Psoas muscle (tissue), 8 donors: ENCODE measurements around the gene RRP15. TPM values are rescaled to one million over a fixed set of nuclear protein-coding genes. Genes with fewer than 3 reads are reported as not detected.
A peak's percentile ranks its signal among the peaks of the same experiment; 100 is the strongest.

ENCODE experiments used
- ATAC-seq, 4 donors: fragments of 200-7000 bp; cut with Tn5 transposase; one replicate each; pipeline ENCODE4 v1.9.1; 2020; ENCODE audit warnings: moderate library complexity in 3 of 4, mild to moderate bottlenecking in 2 of 4
- DNase-seq, 2 donors: peaks; one replicate each; pipeline ENCODE4 v3.0.0-alpha.2; 2020
- H3K27ac ChIP-seq: fragments of 200-600 bp; one replicate; pipeline ENCODE4 v1.8.0; 2022
- H3K27me3 ChIP-seq, 3 donors: fragments of 200-600 bp in 1 of 3; one replicate each; pipeline versions ENCODE4 v1.6.1 to v1.8.0; 2013 to 2022; ENCODE audit warnings: low read length in 2 of 3, mild to moderate bottlenecking in 2 of 3, moderate library complexity in 1 of 3; ENCODE audit not compliant: insufficient read depth in 3 of 3
- H3K36me3 ChIP-seq, 2 donors: fragments of 200-600 bp in 1 of 2; one replicate each; pipeline versions ENCODE4 v1.6.1 to v1.8.0; 2013 to 2022; ENCODE audit warnings: low read depth in 1 of 2, mild to moderate bottlenecking in 1 of 2, moderate library complexity in 1 of 2; ENCODE audit not compliant: insufficient read depth in 1 of 2
- H3K4me1 ChIP-seq: fragments of 200-600 bp; one replicate; pipeline ENCODE4 v1.8.0; 2022
- H3K4me3 ChIP-seq: fragments of 200-600 bp; one replicate; pipeline ENCODE4 v1.8.0; 2022; ENCODE audit warnings: mild to moderate bottlenecking
- H3K9me3 ChIP-seq: fragments of 200-600 bp; one replicate; pipeline ENCODE4 v1.8.0; 2022
- CTCF ChIP-seq: fragments of 200-600 bp; IDR thresholded peaks from one replicate; pipeline ENCODE4 v1.8.0; 2022; ENCODE audit warnings: antibody characterized with exemption
- WGBS, 3 donors: extraction: QIAGEN DNeasy Blood & Tissue Kit; methylation state at CpG; one replicate each; pipeline versions ENCODE4 v1.1.6 to v1.1.7; 2013; 5-methylcytosine and 5-hydroxymethylcytosine counted together
- intact Hi-C, 2 donors: fragments of 100-400 bp; cut with DNase I; formaldehyde crosslinking; loops; one replicate each; pipeline versions ENCODE4 v1.11.0 to v1.14.2; 2022
- polyA plus RNA-seq, 3 donors: library from polyadenylated mRNA; stranded (reverse); fragments of 200-250 nt; gene quantifications; one replicate each; pipeline ENCODE4 v1.2.3, GENCODE V29; 2013
- total RNA-seq, 4 donors: library from RNA; stranded (reverse); fragmentation: NEBNext Ultra II Directional in 2 of 4; extraction: Animal tissue kit (Norgen Biotek cat#: 25700) in 2 of 4; gene quantifications; one replicate each; pipeline versions ENCODE4 v1.2.1 to v1.2.4, GENCODE V29; 2021 to 2023
- donor health status: healthy with polysubstance abuse.
- donor health status: DM: no; HTN: no; CAD: no; lungs with moderate emphysema.
- donor health status: Bipolar disorder and iron deficiency.
- donor health status: healthy.
- donor health status: DM: yes; HTN: yes; CAD: no.
- donor health status: DM: no; HTN: no; CAD: no.
- donor health status: DM: no; HTN: no; CAD: no.
- donor health status: DM: yes; HTN: yes; CAD: no.

Gene RRP15
- total and polyA plus RNA-seq, 7 donors: 10.1 to 58.4 (median 32.0) TPM

DNA sequence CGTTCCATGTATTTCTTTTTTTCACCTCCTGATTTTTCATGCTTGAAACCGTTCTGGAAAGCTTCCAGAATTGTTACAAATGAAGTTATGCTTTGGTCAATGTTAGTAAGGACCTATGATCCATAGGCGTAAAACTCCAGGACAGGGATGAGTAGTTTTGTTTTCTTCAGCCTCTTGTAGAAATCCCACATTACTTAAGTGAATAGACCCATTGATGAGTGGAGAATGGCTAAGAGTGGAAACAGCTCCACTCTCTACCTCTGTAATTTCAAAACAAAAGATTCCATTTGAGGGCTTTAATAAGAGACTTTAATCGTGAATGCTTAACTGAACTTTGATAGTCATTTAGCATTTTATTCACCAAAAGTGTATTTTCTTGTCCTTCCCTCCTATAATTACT is 57.0 kb downstream of the RRP15 start:
- Histone ChIP-seq H3K4me3 (no peak overlapping the region), H3K4me1 (peaks cover 8% of the 10 kb centered on the region), H3K27ac (no peak overlapping the region), H3K9me3 (no peaks in the 10 kb centered on the region), H3K27me3 (no peaks in the 10 kb centered on the region), H3K36me3 (no peaks in the 10 kb centered on the region)
- 78 to 93% (median 85%) methylated on average over 4 of the region's 4 CpGs for WGBS, 3 donors
- ATAC-seq (no peak), DNase-seq (no peak)
- TF ChIP-seq CTCF: no peak
- intact Hi-C loops: loop anchor here (5.0 to 10.0 kb wide), 4 partner anchors 143 to 833 kb away; partner anchors contain the start of gene LYPLAL1 (in 1 of the 2)

DNA sequence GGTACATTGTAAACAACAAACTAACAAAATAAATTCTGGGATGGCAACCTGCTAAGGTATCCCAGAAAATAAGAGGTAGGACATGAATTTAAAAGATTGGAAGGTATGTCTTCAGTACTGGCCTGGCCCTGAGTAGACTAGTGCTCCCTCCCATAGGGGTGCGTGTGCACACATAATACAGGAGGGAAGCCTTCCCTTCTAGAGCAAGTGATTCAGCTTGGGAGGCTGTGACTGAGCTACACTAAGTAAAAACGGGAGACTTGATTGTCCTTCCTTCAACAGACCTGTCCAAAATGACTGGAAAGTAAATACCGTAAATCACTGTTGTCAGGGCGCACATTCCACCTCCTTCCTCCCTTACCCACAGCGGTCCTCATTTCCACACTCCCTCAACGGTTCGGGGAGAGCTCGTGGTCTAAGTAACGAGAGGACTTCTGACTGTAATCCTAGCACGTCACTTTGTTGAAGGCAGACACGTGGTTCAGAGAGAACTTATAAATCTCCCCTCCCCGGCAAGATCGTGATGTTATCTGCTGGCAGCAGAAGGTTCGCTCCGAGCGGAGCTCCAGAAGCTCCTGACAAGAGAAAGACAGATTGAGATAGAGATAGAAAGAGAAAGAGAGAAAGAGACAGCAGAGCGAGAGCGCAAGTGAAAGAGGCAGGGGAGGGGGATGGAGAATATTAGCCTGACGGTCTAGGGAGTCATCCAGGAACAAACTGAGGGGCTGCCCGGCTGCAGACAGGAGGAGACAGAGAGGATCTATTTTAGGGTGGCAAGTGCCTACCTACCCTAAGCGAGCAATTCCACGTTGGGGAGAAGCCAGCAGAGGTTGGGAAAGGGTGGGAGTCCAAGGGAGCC is 60.0 kb downstream of the RRP15 start, which contains the start of gene TGFB2:
Gene TGFB2, plus strand, starts transcription at position 523 of the 859 bp plus-strand sequence. CDS start 1,366 bp downstream, outside the sequence.
- Histone ChIP-seq H3K4me3 (peak within 1 kb of the TSS; percentile 73), H3K27ac (peak within 1 kb of the TSS; percentile 89), H3K27me3 (no peaks in the 10 kb centered on the region), H3K9me3 (no peaks in the 10 kb centered on the region), H3K4me1 (peaks cover 15% of the 10 kb centered on the region), H3K36me3 (no peaks in the 10 kb centered on the region)
- ATAC-seq (peak; percentile 74 to 86 (median 81)), DNase-seq (peak; percentile 39 to 70)
- 2 to 4% (median 3%) methylated on average over 22 of the region's 22 CpGs for WGBS, 3 donors
- intact Hi-C loops: loop anchor here (2.0 to 10.0 kb wide), 6 partner anchors 92 to 830 kb away; partner anchors contain the start of gene LYPLAL1 (in 1 of the 2)
- no peak for TF ChIP-seq CTCF

GRCh38 chr1:218345673-218346390 is 60.7 kb downstream of the RRP15 start:
- Histone ChIP-seq H3K36me3 (no peaks in the 10 kb centered on the region), H3K4me3 (peak overlapping the region; percentile 73), H3K9me3 (no peaks in the 10 kb centered on the region), H3K27ac (peak overlapping the region; percentile 89), H3K4me1 (peaks cover 23% of the 10 kb centered on the region), H3K27me3 (no peaks in the 10 kb centered on the region)
- ATAC-seq (peak; percentile 70 to 77 (median 76)), DNase-seq (peak; percentile 77 to 87)
- intact Hi-C loops: loop anchor here (2.0 to 10.0 kb wide), 5 partner anchors 91 to 829 kb away; partner anchors contain the start of gene LYPLAL1 (in 1 of the 2)
- 0% methylated on average over 53 to 64 of the region's 64 CpGs for WGBS, 3 donors
- TF ChIP-seq CTCF: no peak

GRCh38 chr1:218346391-218347204 is 61.5 kb downstream of the RRP15 start:
- peak overlapping the region; percentile 89 for H3K27ac ChIP-seq
- DNase-seq (peak; percentile 28 to 63), ATAC-seq (peak; percentile 13 to 40 (median 26))
- peaks cover 26% of the 10 kb centered on the region for H3K4me1 ChIP-seq
- 0 to 1% (median 1%) methylated on average over 37 to 39 of the region's 39 CpGs for WGBS, 3 donors
- TF ChIP-seq CTCF: no peak
- intact Hi-C loops: loop anchor here (5.0 to 10.0 kb wide), 4 partner anchors 91 to 828 kb away; partner anchors contain the start of gene LYPLAL1 (in 1 of the 2)
- H3K36me3 ChIP-seq: no peaks in the 10 kb centered on the region
- H3K9me3 ChIP-seq: no peaks in the 10 kb centered on the region
- peak overlapping the region; percentile 73 for H3K4me3 ChIP-seq
- no peaks in the 10 kb centered on the region for H3K27me3 ChIP-seq
